K562 (cell line): ENCODE data around the gene ALK. TPM values are rescaled to one million over a fixed set of nuclear protein-coding genes. Genes with fewer than 3 reads are reported as not detected.

ENCODE experiments used
- ATAC-seq: fragments of 200-7000 bp; cut with Tn5 transposase; 3 replicates; pipeline ENCODE4 v1.9.1; 2020; ENCODE audit warnings: moderate library complexity
- BruUV-seq: library from RNA; stranded (reverse); fragments of 400-500 nt; replicated peaks from 2 replicates; lab custom pipeline; 2021; lab: Mats Ljungman, UMichigan
- CTCF ChIA-PET: fragments of 300-600 bp; formaldehyde crosslinking; extraction: SDS; loops from one replicate; lab custom pipeline; 2021; ENCODE audit warnings: low intra/inter-chr PET ratio; lab: Yijun Ruan, JAX
- POLR2A ChIA-PET: fragments of 300-600, 350-650 bp; sonication (Branson Sonifier 250); formaldehyde crosslinking; extraction: SDS; loops from one replicate; lab custom pipeline; 2021; ENCODE audit warnings: antibody characterized with exemption, inconsistent platforms; lab: Yijun Ruan, JAX
- DNase-seq, 4 experiments: peaks; one replicate each; pipeline versions ENCODE4 v3.0.0 to v3.0.0-alpha.2; 2011 to 2018; ENCODE audit warnings: low spot score in 3 of 4, mixed read lengths in 3 of 4; ENCODE audit errors: extremely low read depth in 1 of 4
- FAIRE-seq: peaks from 2 replicates; lab custom pipeline; 2011; peaks lifted over from hg19 to GRCh38; lab: Jason Lieb, UNC
- H2AFZ ChIP-seq: 2 replicates; pipeline ENCODE4 v1.6.0; 2011; ENCODE audit warnings: low read depth, low read length, control low read depth, inconsistent platforms
- H3K27ac ChIP-seq: fragments of 200-600 bp; 3 replicates; pipeline ENCODE4 v1.8.0; 2011; ENCODE audit warnings: low read depth, mild to moderate bottlenecking, control low read depth, inconsistent platforms, low read length, moderate library complexity, mixed read lengths; ENCODE audit errors: extremely low read depth
- H3K27me3 ChIP-seq, 2 experiments: fragments of 300-600 bp in 1 of 2; 2 replicates in 1 of 2; 3 replicates in 1 of 2; pipeline versions ENCODE4 v1.6.0 to v1.8.0; 2011; ENCODE audit warnings: inconsistent platforms in 2 of 2, low read length in 2 of 2, mild to moderate bottlenecking in 1 of 2, mixed read lengths in 1 of 2, moderate library complexity in 1 of 2; ENCODE audit not compliant: control insufficient read depth in 2 of 2, insufficient read depth in 2 of 2
- H3K36me3 ChIP-seq: fragments of 300-600 bp; 3 replicates; pipeline ENCODE4 v1.8.0; 2011; ENCODE audit warnings: mild to moderate bottlenecking, low read length, inconsistent platforms; ENCODE audit not compliant: control insufficient read depth, insufficient read depth
- H3K4me1 ChIP-seq, 2 experiments: fragments of 200-600 bp in 1 of 2; replicated peaks in 1 of 2; 2 replicates in 1 of 2; 3 replicates in 1 of 2; pipeline versions ENCODE4 v1.5.1 to v1.8.0; 2011; ENCODE audit warnings: inconsistent platforms in 2 of 2, low read length in 2 of 2, mild to moderate bottlenecking in 1 of 2, mixed read lengths in 1 of 2, moderate library complexity in 1 of 2; ENCODE audit not compliant: control insufficient read depth in 2 of 2, insufficient read depth in 2 of 2
- H3K4me2 ChIP-seq: 2 replicates; pipeline ENCODE4 v1.6.1; 2011; ENCODE audit warnings: low read length, control low read depth, inconsistent platforms, mixed read lengths; ENCODE audit not compliant: insufficient read depth
- H3K4me3 ChIP-seq: fragments of 200-600 bp; sonication (generic), shearing (Covaris generic); 2 replicates; pipeline ENCODE4 v1.5.1; 2016; ENCODE audit warnings: control low read depth, inconsistent platforms
- H3K79me2 ChIP-seq: fragments of 200-600 bp; 3 replicates; pipeline ENCODE4 v1.8.0; 2011; ENCODE audit warnings: low read length, inconsistent platforms; ENCODE audit not compliant: control insufficient read depth, insufficient read depth
- H3K9ac ChIP-seq, 2 experiments: 2 replicates each; pipeline versions ENCODE4 v1.6.0 to v1.6.1; 2011; ENCODE audit warnings: low read depth in 2 of 2, low read length in 2 of 2, control low read depth in 1 of 2, inconsistent platforms in 1 of 2, mild to moderate bottlenecking in 1 of 2, mixed read lengths in 1 of 2; ENCODE audit not compliant: insufficient read depth in 1 of 2
- H3K9me1 ChIP-seq: one replicate; pipeline ENCODE4 v1.6.0; 2011; ENCODE audit warnings: inconsistent platforms, mild to moderate bottlenecking, low read length, moderate library complexity; ENCODE audit not compliant: control insufficient read depth, insufficient read depth
- H3K9me3 ChIP-seq: replicated peaks from 2 replicates; pipeline ENCODE4 v1.5.1; 2011; ENCODE audit warnings: low read depth, low read length, inconsistent platforms; ENCODE audit not compliant: control insufficient read depth, insufficient read depth
- H4K20me1 ChIP-seq: replicated peaks from 2 replicates; pipeline ENCODE4 v1.6.1; 2011; ENCODE audit warnings: low read length, inconsistent platforms, mixed read lengths; ENCODE audit not compliant: control insufficient read depth, insufficient read depth
- BHLHE40 ChIP-seq: IDR thresholded peaks from 2 replicates; pipeline ENCODE4 v1.6.1; 2011; ENCODE audit warnings: low read length, improper control_type of control experiment
- ELF4 ChIP-seq: fragments of 450-650 bp; formaldehyde crosslinking; IDR thresholded peaks from 2 replicates; pipeline ENCODE4 v1.4.0; 2022; ENCODE audit warnings: missing genetic modification characterization
- FOXA1 ChIP-seq: fragments of 450-650 bp; IDR thresholded peaks from 2 replicates; pipeline ENCODE4 v1.6.1; 2016; ENCODE audit warnings: mild to moderate bottlenecking, borderline replicate concordance
- HOXB6 ChIP-seq: fragments of 250-450 bp; sonication (Bioruptor Pico); IDR thresholded peaks from 2 replicates; pipeline ENCODE4 v1.5.1; 2022; ENCODE audit warnings: mild to moderate bottlenecking, borderline replicate concordance
- MBD2 ChIP-seq: sonication (generic); IDR thresholded peaks from 2 replicates; pipeline ENCODE4 v1.6.1; 2016; ENCODE audit warnings: low read depth, borderline replicate concordance
- NCOA2 ChIP-seq, 2 experiments: fragments of 450-650 bp; IDR thresholded peaks; 2 replicates each; pipeline ENCODE4 v1.6.1; 2018; ENCODE audit warnings: mild to moderate bottlenecking in 2 of 2, moderate library complexity in 1 of 2; ENCODE audit not compliant: partially characterized antibody in 2 of 2
- PML ChIP-seq: IDR thresholded peaks from 2 replicates; pipeline ENCODE4 v1.6.1; 2012; ENCODE audit warnings: low read length, inconsistent platforms
- PRMT5 ChIP-seq: sonication (generic); formaldehyde crosslinking; IDR thresholded peaks from 2 replicates; pipeline ENCODE4 v1.5.0; 2020; ENCODE audit warnings: missing genetic modification reagents
- RCOR1 ChIP-seq, 2 experiments: IDR thresholded peaks; 2 replicates each; pipeline ENCODE4 v1.6.1; 2012; ENCODE audit warnings: low read depth in 2 of 2, low read length in 2 of 2, borderline replicate concordance in 1 of 2, improper control_type of control experiment in 1 of 2
- SNIP1 ChIP-seq: fragments of 450-650 bp; IDR thresholded peaks from 2 replicates; pipeline ENCODE4 v1.7.1; 2017; ENCODE audit warnings: low read depth, mild to moderate bottlenecking
- ZNF197 ChIP-seq: fragments of 200-800 bp; sonication (Bioruptor generic); IDR thresholded peaks from 2 replicates; pipeline ENCODE4 v1.6.1; 2016; ENCODE audit warnings: low read depth, missing genetic modification characterization, missing compliant biosample characterization
- ZNF445 ChIP-seq: fragments of 250-450 bp; sonication (Bioruptor Pico); IDR thresholded peaks from 2 replicates; pipeline ENCODE4 v1.4.0; 2020; ENCODE audit warnings: low read depth, mild to moderate bottlenecking, moderate library complexity
- ZNF699 ChIP-seq: fragments of 250-450 bp; sonication (Bioruptor Pico); IDR thresholded peaks from 2 replicates; pipeline ENCODE4 v1.8.0; 2021; ENCODE audit warnings: mild to moderate bottlenecking, moderate library complexity; ENCODE audit not compliant: insufficient replicate concordance
- WGBS: fragments of 100-300 bp; shearing (Covaris generic); methylation state at CpG from one replicate; pipeline ENCODE4 v1.1.6; 2016; ENCODE audit warnings: low coverage, mixed read lengths; ENCODE audit not compliant: insufficient coverage; ENCODE audit errors: missing lambda C conversion rate; 5-methylcytosine and 5-hydroxymethylcytosine counted together
- in situ Hi-C: fragments of 300-500 bp; cut with MboI; formaldehyde crosslinking; loops from 4 replicates; pipeline ENCODE4 v1.15.0; 2018; ENCODE audit warnings: inconsistent platforms, mixed read lengths
- intact Hi-C: fragments of 100-400 bp; cut with micrococcal nuclease; formaldehyde crosslinking; loops from 2 replicates; pipeline ENCODE4 v1.14.2; 2022
- polyA plus RNA-seq, 8 experiments: library from polyadenylated mRNA; depleted of rRNA in 4 of 8; stranded (reverse) in 5 of 8; unstranded in 3 of 8; fragments of >200 nt; fragmentation: Nextera tagmentation in 2 of 8; fragmentation: Illumina TruSeq in 1 of 8; extraction: Ambion mirVana in 2 of 8; extraction: Trizol in 1 of 8; gene quantifications; 2 replicates each; pipeline versions ENCODE4 v1.2.1 to v1.2.3, GENCODE V29; 2011 to 2014; ENCODE audit warnings: inconsistent platforms in 1 of 8, missing spikeins in 1 of 8
- total RNA-seq, 7 experiments: library from RNA; depleted of rRNA in 6 of 7; stranded (reverse); fragments of >200 nt in 6 of 7; fragmentation: Illumina TruSeq in 2 of 7; extraction: Trizol in 2 of 7; gene quantifications; 2 replicates each; pipeline versions ENCODE4 v1.2.1 to v1.2.3, GENCODE V29; 2011 to 2021; ENCODE audit warnings: low replicate concordance in 1 of 7
- TF ChIP-seq, protein P1 (sequence below): fragments of 250-450 bp; sonication (Bioruptor Pico); IDR thresholded peaks from 2 replicates; pipeline ENCODE4 v1.4.0; 2020; ENCODE audit warnings: mild to moderate bottlenecking
- TF ChIP-seq, protein P2 (sequence below): sonication (generic); formaldehyde crosslinking; IDR thresholded peaks from 2 replicates; pipeline ENCODE4 v1.8.0; 2022; ENCODE audit warnings: mild to moderate bottlenecking, missing genetic modification reagents

ALK gene
- total and polyA plus RNA-seq, 9 of the 15 experiments (the other 6 are each of a cell fraction or from before 2014, with no cell fraction given) = not detected

DNA sequence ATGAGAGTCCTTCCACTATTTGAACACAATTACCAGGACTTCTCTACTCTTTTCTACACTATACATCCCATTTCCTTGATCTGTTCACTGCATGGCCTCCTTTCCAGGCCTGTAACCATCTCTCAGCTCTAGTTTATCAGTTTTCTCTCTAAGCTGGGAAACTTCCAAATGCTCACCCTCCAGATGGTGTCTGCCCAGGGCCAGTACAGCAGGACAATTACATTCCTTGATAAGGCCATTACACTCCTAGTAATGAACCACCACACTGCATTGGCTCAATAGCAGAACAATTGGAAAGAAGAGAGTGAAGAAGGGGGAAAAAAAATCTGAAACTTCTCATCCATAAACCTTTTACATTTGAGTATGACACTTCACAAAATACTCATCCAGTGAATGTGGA lies 359.1 kb downstream of the ALK start (continued):
- TF ChIP-seq BHLHE40 = no peak
- TF ChIP-seq RCOR1 (IDR thresholded peaks at IDR 0.05; ENCODE audit: borderline replicate concordance in 1 of 2, low read depth in 2 of 2, low read length in 2 of 2) = no peak
- no peak for TF ChIP-seq ZNF445 (CRISPR knock-in tag)
- TF ChIP-seq SNIP1 = no peak
- TF ChIP-seq PRMT5 (CRISPR knock-in tag) = no peak
- TF ChIP-seq, all 486 proteins: peak for 0

DNA sequence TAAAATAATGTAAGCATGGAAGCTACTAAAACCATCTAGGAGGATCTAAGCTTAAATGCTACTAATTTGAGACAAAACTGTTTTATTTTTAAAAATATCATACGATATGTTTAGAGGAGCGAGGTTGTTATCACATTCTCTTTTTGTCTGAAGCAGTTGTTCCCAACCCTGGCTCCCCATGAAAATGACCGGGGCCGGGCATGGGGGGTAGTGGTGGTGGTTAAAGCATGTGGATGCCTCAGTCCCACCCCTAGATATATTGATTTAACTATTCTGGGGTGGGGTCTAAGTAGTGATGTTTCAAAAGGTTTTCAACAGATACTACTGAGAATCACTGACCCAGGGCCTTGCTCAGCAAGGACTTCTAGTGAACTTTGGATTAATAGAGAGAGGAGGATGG lies 359.8 kb downstream of the ALK start:
- Histone ChIP-seq H3K79me2 (no peaks in the 10 kb centered on the region), H3K4me1 (no peaks in the 10 kb centered on the region), H2AFZ (no peak overlapping the region), H3K9me1 (no peaks in the 10 kb centered on the region), H3K27me3 (no peaks in the 10 kb centered on the region), H3K4me2 (no peak overlapping the region), H3K27ac (no peak overlapping the region), H3K9ac (no peak overlapping the region), H4K20me1 (no peaks in the 10 kb centered on the region; the same call in 1 of the 2 replicates), H3K36me3 (no peaks in the 10 kb centered on the region), H3K4me3 (no peak overlapping the region), H3K9me3 (no peaks in the 10 kb centered on the region)
- TF ChIP-seq, protein P1, sequence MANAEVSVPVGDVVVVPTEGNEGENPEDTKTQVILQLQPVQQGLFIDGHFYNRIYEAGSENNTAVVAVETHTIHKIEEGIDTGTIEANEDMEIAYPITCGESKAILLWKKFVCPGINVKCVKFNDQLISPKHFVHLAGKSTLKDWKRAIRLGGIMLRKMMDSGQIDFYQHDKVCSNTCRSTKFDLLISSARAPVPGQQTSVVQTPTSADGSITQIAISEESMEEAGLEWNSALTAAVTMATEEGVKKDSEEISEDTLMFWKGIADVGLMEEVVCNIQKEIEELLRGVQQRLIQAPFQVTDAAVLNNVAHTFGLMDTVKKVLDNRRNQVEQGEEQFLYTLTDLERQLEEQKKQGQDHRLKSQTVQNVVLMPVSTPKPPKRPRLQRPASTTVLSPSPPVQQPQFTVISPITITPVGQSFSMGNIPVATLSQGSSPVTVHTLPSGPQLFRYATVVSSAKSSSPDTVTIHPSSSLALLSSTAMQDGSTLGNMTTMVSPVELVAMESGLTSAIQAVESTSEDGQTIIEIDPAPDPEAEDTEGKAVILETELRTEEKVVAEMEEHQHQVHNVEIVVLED (CRISPR knock-in tag) = no peak
- TF ChIP-seq NCOA2 (IDR thresholded peaks at IDR 0.05; ENCODE audit: partially characterized antibody in 2 of 2) (no peak), PML (no peak), ZNF197 (CRISPR knock-in tag) (no peak), MBD2 (no peak), ZNF699 (CRISPR knock-in tag) (no peak), FOXA1 (no peak), ELF4 (CRISPR knock-in tag) (no peak), HOXB6 (CRISPR knock-in tag) (no peak)
- TF ChIP-seq, protein P2, sequence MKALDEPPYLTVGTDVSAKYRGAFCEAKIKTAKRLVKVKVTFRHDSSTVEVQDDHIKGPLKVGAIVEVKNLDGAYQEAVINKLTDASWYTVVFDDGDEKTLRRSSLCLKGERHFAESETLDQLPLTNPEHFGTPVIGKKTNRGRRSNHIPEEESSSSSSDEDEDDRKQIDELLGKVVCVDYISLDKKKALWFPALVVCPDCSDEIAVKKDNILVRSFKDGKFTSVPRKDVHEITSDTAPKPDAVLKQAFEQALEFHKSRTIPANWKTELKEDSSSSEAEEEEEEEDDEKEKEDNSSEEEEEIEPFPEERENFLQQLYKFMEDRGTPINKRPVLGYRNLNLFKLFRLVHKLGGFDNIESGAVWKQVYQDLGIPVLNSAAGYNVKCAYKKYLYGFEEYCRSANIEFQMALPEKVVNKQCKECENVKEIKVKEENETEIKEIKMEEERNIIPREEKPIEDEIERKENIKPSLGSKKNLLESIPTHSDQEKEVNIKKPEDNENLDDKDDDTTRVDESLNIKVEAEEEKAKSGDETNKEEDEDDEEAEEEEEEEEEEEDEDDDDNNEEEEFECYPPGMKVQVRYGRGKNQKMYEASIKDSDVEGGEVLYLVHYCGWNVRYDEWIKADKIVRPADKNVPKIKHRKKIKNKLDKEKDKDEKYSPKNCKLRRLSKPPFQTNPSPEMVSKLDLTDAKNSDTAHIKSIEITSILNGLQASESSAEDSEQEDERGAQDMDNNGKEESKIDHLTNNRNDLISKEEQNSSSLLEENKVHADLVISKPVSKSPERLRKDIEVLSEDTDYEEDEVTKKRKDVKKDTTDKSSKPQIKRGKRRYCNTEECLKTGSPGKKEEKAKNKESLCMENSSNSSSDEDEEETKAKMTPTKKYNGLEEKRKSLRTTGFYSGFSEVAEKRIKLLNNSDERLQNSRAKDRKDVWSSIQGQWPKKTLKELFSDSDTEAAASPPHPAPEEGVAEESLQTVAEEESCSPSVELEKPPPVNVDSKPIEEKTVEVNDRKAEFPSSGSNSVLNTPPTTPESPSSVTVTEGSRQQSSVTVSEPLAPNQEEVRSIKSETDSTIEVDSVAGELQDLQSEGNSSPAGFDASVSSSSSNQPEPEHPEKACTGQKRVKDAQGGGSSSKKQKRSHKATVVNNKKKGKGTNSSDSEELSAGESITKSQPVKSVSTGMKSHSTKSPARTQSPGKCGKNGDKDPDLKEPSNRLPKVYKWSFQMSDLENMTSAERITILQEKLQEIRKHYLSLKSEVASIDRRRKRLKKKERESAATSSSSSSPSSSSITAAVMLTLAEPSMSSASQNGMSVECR (CRISPR knock-in tag) = no peak
- CTCF ChIA-PET = no interaction called here
- POLR2A ChIA-PET = interaction anchor here (0.7 to 1.3 kb wide), 4 partner anchors 10 to 28 kb away, joined by 3 to 5 read pairs (median 3); no protein-coding TSS in a partner anchor
- WGBS = 3% methylated on average over 4 of the region's 4 CpGs
- FAIRE-seq (no peak), DNase-seq (no peak), ATAC-seq (no peak)
- in situ Hi-C loops = no loop called here
- intact Hi-C loops = no loop called here
- BruUV-seq = no TSS peak
